GM21526 (cell line): Measurements from ENCODE around the gene ELK1.
A peak's percentile ranks its signal among the peaks of the same experiment; 100 is the strongest.
"Not testable (repeated sequence)": the region's sequence is repeated elsewhere in the genome, so short reads cannot be mapped to it uniquely, and the experiment has no call there.

Experiments
- ATAC-seq: cut with Tn5 transposase; IDR thresholded peaks from one replicate; pipeline ENCODE4 v1.9.1; 2021; ENCODE audit warnings: moderate library complexity; ENCODE audit not compliant: unreplicated experiment, low FRiP score

ELK1 gene

GRCh38 chrX:47650164-47651042 is at the start of gene ELK1:
TSS of gene ELK1 (minus strand) at chrX:47650563. CDS start at chrX:47641441, 9,122 bp downstream.
- ATAC-seq = peak; percentile 79

GRCh38 chrX:47697181-47697580 is 46.8 kb upstream of the ELK1 start:
- ATAC-seq = no peak

GRCh38 chrX:47690175-47690574 is 39.8 kb upstream of the ELK1 start:
- no peak for ATAC-seq

- no peak for ATAC-seq
Measured at GRCh38 chrX:47687263-47687662, 36.9 kb upstream of the ELK1 start.

- ATAC-seq = no peak
Measured at GRCh38 chrX:47683829-47684205, 33.5 kb upstream of the ELK1 start.

- ATAC-seq = no peak
Measured at GRCh38 chrX:47683184-47683828, 32.9 kb upstream of the ELK1 start.

GRCh38 chrX:47675959-47676859 is 25.8 kb upstream of the ELK1 start:
- ATAC-seq = not testable (repeated sequence)

GRCh38 chrX:47674776-47675175 is 24.4 kb upstream of the ELK1 start:
- no peak for ATAC-seq

GRCh38 chrX:47665797-47666196 is 15.4 kb upstream of the ELK1 start:
- ATAC-seq = not testable (repeated sequence)

- no peak for ATAC-seq
Measured at GRCh38 chrX:47664737-47665136, 14.4 kb upstream of the ELK1 start.

GRCh38 chrX:47662144-47662657 is 11.8 kb upstream of the ELK1 start:
- ATAC-seq = no peak

GRCh38 chrX:47661539-47661938 is 11.2 kb upstream of the ELK1 start:
- no peak for ATAC-seq

GRCh38 chrX:47659421-47659726 is 9.0 kb upstream of the ELK1 start:
- ATAC-seq = no peak

GRCh38 chrX:47658684-47659420 is 8.5 kb upstream of the ELK1 start, which contains the start of gene UXT:
TSS of gene UXT (minus strand) at chrX:47659180. CDS start at chrX:47658927, 253 bp downstream.
- ATAC-seq = peak; percentile 72

GRCh38 chrX:47658301-47658683 is 7.9 kb upstream of the ELK1 start:
- ATAC-seq = no peak

- ATAC-seq = no peak
Measured at GRCh38 chrX:47651043-47651905, 911 bp upstream of the ELK1 start.

- no peak for ATAC-seq
Measured at GRCh38 chrX:47649781-47650163, 591 bp downstream of the ELK1 start.

GRCh38 chrX:47649271-47649670 is 1.1 kb downstream of the ELK1 start:
- ATAC-seq = no peak

GRCh38 chrX:47648376-47648775 is 2.0 kb downstream of the ELK1 start:
- no peak for ATAC-seq
